ENCODE data around the gene PAX7.
"Not testable (repeated sequence)": the region's sequence is repeated elsewhere in the genome, so short reads cannot be mapped to it uniquely, and the experiment has no call there.

Gene PAX7

GRCh38 chr1:18630511-18631495 is at the start of gene PAX7:
Gene PAX7 (plus strand): TSS chr1:18630846. CDS start chr1:18631604, 758 bp downstream.
- DNase-seq, result peak; percentile 22

GRCh38 chr1:18581420-18581880 is 49.2 kb upstream of the PAX7 start:
- peak; percentile 59 for DNase-seq

GRCh38 chr1:18582890-18583289 is 47.8 kb upstream of the PAX7 start:
- no peak for DNase-seq

GRCh38 chr1:18583326-18583941 is 47.2 kb upstream of the PAX7 start:
- DNase-seq, result no peak

GRCh38 chr1:18586016-18586415 is 44.6 kb upstream of the PAX7 start:
- DNase-seq, result not testable (repeated sequence)

- no peak for DNase-seq
These were observed 42.6 kb upstream of the PAX7 start for GRCh38 chr1:18588093-18588492.

GRCh38 chr1:18592368-18592767 is 38.3 kb upstream of the PAX7 start:
- no peak for DNase-seq

GRCh38 chr1:18597160-18598042 is 33.2 kb upstream of the PAX7 start:
- DNase-seq, result peak; percentile 63

GRCh38 chr1:18599086-18599485 is 31.6 kb upstream of the PAX7 start:
- DNase-seq, result no peak

GRCh38 chr1:18599704-18600103 is 30.9 kb upstream of the PAX7 start:
- no peak for DNase-seq

- no peak for DNase-seq
These were observed 28.0 kb upstream of the PAX7 start for GRCh38 chr1:18602533-18603211.

GRCh38 chr1:18603212-18603852 is 27.3 kb upstream of the PAX7 start:
- DNase-seq, result no peak

- DNase-seq, result no peak
These were observed 24.0 kb upstream of the PAX7 start for GRCh38 chr1:18606443-18607288.

- no peak for DNase-seq
These were observed 23.3 kb upstream of the PAX7 start for GRCh38 chr1:18607289-18607760.

- DNase-seq, result no peak
These were observed 22.1 kb upstream of the PAX7 start for GRCh38 chr1:18608534-18608933.

GRCh38 chr1:18611311-18611710 is 19.3 kb upstream of the PAX7 start:
- DNase-seq, result no peak

GRCh38 chr1:18612073-18612472 is 18.6 kb upstream of the PAX7 start:
- no peak for DNase-seq

GRCh38 chr1:18614069-18614735 is 16.4 kb upstream of the PAX7 start:
- no peak for DNase-seq

- no peak for DNase-seq
These were observed 11.8 kb upstream of the PAX7 start for GRCh38 chr1:18618546-18619466.
